Mucosa of gallbladder (tissue), 1 donor: ENCODE measurements around the gene MGAT5. TPM values are rescaled to one million over a fixed set of nuclear protein-coding genes. Genes with fewer than 3 reads are reported as not detected.

Source experiments
- DNase-seq: peaks from one replicate; pipeline ENCODE4 v3.0.0-alpha.2; 2020; ENCODE audit warnings: low spot score
- total RNA-seq: library from RNA; stranded (reverse); gene quantifications from one replicate; pipeline ENCODE4 v1.2.1, GENCODE V29; 2021
- donor health status: DM: no; HTN: no; CAD: no.

Gene MGAT5
- total RNA-seq, 1 donor from 2014 or later = 152 TPM

DNA sequence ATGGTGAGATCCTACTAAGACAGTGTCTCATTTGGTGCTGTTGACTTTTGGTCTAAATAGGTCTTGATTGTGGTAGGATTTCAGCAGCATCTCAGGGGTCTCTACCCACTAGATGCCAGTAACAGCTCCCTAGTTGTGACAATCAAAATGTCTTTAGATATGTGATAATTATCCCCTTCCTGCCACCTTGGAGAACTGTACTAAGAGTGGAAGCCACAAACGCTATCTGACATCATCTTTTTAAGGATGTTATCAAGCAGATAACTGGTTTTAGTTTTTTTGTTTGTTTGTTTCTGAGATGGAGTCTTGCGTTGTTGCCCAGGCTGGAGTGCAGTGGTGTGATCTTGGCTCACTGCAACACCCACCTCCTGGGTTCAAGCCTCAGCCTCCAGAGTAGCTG is 3.1 kb downstream of the MGAT5 start:
- no peak for DNase-seq

DNA sequence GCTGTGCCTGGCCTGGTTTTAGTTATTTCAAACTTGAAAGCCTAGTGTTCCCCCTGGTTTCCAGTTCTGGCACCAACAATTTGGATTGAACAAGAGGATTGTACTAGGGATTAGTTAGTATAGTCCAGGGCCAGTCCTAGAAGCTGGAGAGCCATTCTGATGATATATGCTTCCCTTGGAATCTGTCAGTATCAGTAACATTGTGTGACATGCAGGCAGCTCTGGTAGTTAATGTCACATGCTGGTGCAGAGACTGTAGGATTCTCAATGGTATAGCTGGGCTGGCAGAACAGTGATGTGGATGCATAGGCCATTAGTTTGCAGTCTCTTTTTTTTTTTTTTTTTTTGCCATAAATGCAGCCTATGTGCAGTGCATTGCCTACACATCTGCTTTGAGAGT is 3.6 kb downstream of the MGAT5 start:
- no peak for DNase-seq

DNA sequence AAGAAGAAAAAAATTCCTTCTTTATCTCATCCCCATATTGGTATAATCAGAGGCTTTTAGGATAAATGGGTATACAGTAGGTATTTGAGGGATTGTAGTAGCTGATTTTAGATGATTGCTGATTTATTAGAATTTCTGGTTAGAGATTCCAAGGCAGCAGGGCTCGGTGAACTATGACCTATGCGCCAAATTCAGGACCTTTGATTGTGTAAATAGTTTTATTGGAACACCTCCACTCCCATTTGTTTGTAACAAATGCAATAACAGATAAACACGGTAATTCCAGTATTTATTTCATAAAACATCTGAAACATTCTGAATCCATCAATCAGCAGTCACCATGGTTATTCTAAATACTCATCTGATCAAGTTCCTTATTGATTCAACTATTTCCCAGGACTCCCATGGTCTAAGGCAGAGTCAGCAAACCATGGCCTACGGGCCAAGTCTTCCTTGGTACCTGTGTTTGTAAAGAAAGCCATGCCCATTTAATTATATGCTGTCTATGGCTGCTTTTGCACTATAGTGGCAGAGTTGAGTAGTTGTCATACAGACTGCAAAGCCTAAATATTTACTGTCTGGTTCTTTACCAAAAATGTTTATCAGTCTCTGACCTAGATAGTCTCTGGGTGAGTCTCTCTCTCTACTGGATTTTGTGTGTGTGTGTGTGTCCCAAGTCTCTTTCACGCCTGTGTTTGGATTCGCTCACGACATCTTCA is 4.3 kb downstream of the MGAT5 start:
- no peak for DNase-seq

DNA sequence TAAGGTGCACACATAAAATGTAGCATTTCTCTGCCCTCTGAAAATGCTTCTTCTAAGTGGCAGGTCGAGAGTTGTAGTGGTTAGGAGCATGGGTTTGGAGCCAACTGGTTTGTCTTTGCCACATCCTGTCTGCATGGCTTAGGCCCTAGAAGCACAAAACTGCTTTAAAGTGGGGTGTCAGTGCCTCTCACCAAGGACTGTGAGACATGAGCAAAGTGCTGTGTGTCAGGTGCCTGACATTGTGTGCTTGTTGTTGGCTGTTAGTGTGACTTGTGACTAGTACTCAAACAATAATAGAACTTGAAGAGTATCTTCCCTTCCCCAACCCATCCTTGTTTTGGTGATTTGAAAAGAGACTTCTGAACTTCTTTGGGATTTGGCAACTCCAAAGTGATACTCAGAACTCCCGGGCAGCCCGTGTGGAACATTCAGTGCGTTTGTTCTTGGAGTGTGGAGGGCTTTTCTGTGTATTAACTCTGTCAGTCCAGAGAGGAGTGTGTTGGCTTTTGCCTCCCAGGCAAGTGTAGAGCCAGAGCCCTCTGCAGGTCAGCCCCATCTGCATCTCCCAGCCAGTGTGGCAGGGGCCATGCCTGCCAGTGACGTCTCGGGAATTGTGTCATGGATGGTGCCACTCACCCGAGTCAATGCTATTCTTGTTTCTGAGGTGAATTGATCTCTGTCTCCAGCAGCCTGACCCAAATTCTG is 5.0 kb downstream of the MGAT5 start:
- no peak for DNase-seq

DNA sequence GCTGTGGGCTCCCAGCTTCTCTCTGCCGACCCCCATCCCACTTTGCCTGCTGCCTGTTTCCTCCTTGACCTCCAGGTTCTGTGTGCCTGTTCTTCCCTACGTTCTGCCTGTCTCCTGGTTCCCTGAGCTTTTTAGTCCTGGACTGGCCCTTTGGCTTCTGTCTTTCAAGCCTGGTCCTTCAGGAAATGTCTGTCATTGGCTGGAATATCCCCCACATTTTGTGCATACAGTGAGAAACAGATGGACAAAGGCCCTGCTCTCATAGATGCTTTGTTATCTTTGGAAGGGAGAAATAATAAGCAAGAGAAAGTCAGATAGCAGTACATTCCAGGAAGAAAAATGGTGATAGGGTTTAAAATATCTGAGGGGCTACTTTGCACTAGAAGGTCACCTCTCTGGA is 5.7 kb downstream of the MGAT5 start:
- DNase-seq = no peak

DNA sequence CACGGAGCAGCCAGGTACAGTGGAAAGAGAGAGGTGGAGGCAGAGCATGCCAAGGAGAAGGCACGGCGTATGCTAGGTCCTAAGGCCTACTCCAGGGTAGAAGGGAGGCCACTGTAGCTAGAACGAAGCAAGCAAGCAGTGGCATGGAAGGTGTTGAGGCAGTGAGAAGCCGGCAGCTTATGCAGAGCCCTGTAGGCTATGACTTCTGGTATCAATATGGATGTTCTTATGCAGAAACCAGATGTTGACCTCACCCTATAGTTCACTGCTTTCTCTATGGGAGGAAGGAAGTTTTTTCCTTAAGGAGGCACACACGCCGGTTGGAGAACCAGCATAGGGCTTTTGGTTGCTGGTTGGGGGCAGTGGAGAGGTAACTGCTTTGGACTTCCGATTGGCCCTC is 6.1 kb downstream of the MGAT5 start:
- DNase-seq = no peak

DNA sequence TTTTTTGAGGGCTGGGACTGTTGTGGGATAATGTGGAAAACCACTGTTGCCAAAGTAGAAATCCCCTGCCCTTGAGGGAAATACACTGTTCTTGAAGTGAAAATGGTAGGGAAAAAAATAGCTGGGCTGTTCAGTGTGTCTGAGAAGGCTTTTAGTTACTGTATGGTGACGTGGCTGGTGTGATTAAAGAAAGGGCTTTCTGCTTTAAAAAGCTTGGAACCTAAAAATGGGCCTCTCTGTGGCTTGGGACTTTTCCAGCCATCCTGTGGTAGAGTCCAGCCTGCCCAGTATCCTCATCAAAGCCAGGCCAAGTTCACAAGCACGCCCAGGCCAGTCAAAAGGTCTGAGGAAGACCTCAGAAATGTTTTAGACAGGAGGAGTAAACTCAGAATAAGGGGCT is 6.8 kb downstream of the MGAT5 start:
- DNase-seq = peak; percentile 30

DNA sequence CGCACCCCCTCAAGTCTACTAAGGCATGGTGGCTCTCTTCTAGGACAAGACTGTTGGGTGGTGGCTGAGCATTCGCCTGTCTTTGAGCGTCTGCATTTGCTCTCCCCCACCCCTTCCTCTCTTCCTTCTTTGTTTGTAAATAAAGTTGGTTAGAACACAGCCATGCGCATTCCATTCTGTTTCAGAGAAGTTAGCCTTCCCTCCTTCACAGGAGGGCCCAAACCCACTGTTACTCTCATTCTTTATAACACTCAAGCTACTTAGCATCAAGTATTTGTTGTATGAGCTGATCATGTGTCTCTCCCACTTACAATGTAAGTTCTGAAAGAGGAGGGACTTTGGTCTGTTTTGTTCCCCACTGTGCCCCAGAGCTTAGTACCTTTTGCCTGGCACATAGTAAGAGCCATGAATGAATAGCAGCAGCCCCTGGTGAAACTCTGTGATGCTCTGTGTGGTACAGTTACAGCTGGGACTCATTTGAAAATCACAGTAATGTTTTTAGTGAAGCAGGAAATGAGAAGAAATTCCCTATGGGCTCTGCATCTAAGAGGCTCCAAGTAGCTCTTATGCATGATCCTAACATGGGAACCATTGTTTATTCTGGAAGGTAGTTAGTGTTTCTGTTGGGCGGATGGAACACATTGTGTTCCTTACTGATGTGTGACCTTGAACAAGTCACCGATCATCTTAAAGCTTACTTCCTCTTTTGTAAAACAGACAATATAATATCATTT is 7.7 kb downstream of the MGAT5 start:
- DNase-seq = no peak

DNA sequence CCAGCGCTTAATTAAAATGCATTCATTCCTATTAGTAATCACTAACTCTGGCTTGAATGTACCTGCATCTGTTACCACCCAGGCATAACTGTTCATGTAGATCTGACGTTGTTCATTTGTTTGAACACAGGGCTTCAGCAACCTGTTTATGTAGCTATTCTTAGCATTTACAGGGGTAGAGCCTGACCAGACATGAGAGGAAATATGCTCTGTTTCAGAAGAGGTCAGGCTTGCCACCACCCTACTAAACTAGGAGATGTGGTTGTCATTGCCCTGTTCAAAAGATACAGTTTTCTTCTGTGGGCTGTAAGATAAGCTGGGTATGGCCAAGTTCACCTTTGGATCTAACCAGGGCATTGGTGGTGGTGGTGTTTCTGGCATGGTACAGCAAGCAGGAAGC is 8.8 kb downstream of the MGAT5 start:
- DNase-seq = no peak

DNA sequence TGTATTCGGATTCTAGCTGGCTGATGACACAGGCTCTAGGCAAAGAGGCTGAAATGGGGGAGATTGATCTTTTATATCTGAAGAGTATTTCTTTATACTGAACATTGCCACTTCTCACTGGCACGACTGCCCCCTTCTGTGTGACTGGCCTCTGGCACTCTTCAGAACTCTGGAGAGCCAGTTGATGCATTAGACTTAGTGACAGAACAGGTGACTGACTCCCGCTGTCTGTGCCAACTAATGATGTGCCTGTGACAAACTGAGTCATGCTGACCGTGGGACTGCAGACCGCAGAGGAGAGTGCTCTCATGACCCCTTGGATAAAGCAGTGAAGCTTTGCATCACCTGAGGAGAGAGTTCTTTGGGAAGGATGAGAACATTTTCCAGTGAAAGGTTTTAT is 14.4 kb downstream of the MGAT5 start:
- DNase-seq = peak; percentile 55

DNA sequence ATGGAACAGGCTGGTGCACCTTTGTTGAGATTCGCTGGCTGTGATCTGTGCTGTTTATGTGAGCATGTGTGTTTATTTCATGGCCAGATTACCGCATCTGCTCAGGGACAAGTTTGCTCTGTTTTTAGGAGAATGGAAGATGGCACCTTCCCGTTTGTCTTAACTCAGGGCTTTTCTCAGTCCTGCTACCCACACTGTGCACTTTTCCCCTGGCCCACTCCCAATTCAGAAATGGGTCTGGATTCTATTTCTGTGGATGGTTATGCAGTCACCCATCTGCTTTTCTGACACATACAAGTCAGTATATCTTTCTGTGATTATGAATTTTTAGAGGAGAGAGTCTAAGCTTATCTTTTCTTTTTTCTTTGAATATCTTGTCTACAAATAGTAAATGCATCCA is 15.4 kb downstream of the MGAT5 start:
- no peak for DNase-seq

DNA sequence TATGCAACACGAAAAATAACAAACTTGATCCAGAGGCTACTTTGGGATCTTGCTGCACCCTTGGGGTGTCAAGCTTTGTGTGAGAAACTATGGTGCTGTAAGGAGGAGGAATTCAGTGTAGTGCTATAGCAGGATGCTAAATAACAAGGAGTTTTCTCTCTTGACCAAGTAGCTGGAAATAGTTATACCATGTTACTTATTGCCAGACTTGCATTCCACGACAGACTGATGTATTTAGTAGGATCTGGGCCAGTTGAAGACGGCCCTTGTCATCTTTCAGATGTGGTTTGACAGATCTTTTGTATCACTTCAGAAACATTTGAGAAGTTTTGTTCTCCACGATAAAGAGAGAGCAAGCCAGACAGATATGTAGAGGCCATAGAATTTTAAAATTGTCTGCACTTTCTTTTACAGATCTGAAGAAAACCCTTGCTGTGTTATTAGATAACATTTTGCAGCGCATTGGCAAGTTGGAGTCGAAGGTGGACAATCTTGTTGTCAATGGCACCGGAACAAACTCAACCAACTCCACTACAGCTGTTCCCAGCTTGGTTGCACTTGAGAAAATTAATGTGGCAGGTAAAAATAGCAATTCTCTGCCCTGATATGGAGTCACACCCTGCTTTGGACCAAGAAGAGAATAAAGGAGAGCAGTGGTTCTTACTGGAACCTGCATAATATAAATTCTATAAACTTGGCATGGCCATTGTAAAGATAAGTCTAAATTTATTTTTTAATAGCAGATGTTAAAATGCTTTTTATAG is 16.3 kb downstream of the MGAT5 start:
- DNase-seq = no peak

DNA sequence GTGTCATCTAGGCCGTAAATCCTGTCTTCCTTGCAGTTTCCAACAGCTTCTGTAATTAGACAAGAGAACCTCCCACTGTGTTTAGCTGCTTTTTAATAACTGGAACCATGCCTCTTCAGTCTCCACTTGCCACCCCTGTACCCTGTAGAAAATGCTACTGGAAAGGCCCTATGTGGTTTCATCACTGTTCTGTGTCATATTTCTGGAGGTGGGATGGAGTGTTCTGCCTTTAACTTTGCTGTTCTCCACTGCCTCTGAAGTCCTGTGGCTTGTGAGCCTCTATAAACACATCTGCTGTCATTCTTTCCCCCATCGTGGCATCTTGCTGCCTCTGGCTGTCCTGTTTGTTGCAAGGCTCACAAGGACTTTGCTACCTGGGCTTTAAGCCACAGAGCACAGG is 17.9 kb downstream of the MGAT5 start:
- no peak for DNase-seq

DNA sequence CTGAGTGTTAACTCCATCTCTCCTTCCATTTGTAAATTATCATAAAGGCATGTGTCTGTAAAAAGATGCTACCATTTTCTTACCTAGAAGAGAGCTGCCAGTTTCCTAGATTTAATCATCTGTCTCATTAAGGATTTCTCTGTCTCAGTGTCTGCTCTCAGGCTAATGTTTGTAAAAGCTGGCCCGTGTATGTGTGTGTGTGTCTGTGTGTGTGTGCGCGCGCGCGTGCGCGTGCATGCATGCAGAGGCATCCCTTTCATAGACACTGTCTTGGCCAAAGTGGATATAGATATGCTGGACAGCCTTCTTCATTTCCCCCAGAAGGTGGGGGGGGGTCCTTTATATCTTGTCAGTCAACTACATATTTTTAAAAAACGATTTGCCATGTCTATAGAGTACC is 18.9 kb downstream of the MGAT5 start:
- DNase-seq = no peak

DNA sequence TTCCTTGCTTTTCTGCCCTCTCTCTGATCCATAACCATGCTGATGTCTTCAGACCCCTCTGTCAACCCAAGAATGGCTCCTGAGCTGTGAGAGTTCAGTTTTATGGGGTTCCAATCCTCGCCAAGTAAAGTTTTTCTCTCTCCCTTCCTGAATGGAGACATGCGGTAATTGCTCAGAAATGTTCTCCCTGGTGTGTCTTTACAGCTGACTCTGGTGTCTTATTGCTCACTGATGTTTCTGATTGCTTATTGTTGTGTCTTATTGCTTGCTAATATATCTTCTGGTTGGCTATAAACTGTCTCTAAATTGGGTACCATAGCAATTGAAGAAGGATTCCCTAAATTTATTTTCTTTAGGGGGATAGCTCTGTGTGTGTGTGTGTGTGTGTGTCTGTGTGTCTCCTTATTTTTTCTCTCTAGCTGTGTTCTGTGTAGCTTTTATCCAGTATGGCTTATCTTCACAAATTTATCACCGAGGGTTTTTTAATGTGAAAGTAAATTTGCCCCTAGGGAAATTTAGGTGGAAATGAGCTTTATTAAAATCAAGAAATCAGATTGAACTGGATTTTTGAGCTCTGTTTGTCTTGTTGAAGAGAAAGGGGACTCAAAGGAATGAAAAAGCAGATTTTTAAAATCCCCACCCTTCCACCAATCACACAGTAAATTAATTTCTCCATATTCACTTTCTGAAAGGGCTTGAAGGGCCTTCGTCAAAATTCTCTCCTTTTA is 19.5 kb downstream of the MGAT5 start:
- DNase-seq = no peak

DNA sequence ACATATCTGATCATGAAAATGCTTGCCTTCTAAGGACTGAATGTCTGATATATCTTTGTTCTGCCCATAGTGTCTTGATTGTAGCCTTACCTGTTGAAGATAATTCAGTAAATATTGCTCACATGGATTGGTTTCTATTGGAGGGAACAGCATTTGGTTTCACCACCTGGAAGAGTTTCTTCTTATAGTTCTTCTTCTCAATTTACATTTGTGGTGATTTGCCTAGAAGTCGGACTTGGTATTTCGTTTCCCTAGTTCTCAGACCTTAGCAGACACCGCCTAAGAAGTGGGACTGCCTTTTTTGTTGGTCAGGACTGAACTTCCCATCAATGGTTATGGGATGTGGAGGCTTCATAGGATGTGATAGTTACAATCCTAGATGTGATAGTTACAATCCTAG is 20.2 kb downstream of the MGAT5 start:
- no peak for DNase-seq

DNA sequence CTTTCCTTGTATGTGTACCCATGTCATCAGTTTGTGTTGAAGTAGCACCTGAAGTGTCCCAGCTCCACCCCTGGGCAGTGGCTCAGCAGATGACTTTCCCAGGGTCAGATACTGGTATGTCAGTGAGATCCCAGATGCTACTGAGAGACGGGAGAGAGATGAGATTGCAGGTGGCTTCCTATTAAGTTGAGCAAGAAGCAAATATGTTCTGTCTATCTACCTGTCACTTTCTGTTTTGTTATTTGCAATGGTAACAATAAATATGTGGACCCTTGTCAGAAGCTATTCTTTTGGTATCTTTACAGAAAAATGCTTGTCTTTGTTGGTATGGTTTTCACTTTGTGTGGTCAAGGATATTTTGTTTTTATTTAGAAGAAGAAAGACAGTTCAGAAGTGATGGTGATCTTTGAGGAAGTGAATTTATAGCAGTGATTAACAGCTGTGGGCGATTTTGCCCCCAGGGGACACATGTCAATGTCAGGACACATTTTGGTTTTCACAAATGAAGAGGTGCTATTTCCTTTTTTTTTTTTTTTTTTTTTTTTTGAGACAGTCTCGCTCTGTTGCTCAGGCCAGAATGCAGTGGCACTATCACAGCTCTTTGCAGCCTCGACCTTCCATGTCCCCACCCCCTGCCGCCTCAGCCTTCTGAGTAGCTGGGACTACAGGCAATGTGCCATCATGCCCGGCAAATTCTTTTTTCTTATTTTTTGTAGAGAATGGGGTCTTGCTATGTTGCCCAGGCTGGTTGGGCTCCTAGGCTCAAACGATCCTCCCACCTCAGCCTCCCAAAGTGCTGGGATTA is 21.4 kb downstream of the MGAT5 start:
- DNase-seq = no peak

DNA sequence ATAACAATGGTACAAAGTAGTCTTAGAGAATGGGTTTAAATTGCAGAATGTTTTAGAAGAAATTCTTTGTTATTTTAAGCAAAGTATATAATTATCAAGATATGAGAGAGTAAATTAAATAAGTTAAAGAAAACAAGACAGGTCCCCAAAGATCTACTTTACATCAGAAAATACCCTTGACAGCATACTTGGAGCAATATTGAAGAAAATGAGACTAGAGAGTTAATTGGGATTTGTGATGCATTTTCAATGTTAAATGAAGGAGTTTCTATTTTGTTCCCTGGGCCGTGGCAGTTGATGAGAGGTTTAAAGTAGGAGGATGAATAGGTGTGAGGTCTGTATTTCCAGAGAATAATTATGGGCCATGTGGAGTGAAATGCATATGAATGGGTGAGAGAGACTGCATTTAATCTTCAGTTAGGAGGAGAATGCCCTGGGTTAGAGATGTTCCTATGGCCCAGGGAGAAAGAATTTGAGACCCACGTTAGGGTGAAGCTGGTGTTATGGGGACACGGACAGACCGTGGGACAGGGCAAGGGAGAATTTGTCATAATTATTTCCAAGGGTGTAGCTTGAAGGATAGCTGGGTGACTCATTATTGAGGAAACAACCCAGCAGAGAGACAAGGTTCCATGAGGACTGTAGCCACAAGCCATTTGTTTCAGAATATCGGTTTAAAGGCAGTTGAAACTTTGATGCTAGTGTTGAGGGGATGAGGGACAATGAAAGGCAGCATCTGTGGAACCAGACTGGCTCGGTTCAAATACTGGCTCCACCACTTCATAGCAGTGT is 22.7 kb downstream of the MGAT5 start:
- no peak for DNase-seq

DNA sequence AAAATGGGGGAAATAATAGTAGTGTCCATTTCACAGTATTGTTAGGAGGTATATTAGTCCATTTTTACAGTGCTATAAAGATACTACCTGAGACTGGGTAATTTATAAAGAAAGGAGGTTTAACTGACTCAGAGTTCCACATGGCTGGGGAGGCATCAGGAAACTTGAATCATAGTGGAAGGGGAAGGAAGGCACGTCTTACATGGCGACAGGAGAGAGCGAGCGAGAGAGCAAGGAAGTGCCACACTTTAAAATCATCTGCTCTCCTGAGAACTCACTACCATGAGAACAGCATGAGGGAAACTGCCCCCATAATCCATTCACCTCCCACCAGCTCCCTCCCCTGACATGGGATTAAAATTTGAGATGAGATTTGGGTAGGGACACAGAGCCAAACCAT is 23.4 kb downstream of the MGAT5 start:
- DNase-seq = no peak

DNA sequence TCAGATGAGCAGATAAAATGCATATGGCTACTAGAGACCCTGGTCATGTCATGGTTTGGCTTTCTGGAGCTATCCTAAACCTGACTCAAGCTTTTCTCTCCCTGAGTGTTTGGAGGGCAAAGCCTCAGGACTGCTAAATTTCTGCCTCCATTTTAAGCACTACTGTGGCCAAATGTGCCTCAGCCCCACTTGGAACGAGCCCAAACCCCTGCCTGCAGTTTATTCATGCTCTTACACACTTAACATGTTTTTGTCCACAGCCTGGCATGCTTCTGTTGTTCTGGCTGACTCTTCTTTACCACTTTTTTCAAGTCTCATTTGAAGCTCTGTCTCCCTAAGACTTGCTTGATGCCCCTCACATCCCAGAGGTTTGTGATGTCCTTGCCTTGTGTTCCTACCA is 24.7 kb downstream of the MGAT5 start:
- DNase-seq = no peak
